SK-N-MC (cell line): Measurements from ENCODE around the gene TTC38.

Experiments
- EZH2 ChIP-seq: fragments of 200-600 bp; sonication (generic); IDR thresholded peaks from one replicate; pipeline ENCODE4 v1.6.1; 2017; ENCODE audit warnings: antibody characterized with exemption
- FOXP2 ChIP-seq: optimal IDR thresholded peaks from 2 replicates; pipeline ENCODE3; 2011; ENCODE audit warnings: mild to moderate bottlenecking, moderate library complexity; ENCODE audit not compliant: insufficient read depth; ENCODE audit errors: extremely low read length, control extremely low read depth
- POLR2AphosphoS5 ChIP-seq: IDR thresholded peaks from 2 replicates; pipeline ENCODE4 v1.6.1; 2012; ENCODE audit warnings: mild to moderate bottlenecking, low read depth, low read length, borderline replicate concordance

DNA sequence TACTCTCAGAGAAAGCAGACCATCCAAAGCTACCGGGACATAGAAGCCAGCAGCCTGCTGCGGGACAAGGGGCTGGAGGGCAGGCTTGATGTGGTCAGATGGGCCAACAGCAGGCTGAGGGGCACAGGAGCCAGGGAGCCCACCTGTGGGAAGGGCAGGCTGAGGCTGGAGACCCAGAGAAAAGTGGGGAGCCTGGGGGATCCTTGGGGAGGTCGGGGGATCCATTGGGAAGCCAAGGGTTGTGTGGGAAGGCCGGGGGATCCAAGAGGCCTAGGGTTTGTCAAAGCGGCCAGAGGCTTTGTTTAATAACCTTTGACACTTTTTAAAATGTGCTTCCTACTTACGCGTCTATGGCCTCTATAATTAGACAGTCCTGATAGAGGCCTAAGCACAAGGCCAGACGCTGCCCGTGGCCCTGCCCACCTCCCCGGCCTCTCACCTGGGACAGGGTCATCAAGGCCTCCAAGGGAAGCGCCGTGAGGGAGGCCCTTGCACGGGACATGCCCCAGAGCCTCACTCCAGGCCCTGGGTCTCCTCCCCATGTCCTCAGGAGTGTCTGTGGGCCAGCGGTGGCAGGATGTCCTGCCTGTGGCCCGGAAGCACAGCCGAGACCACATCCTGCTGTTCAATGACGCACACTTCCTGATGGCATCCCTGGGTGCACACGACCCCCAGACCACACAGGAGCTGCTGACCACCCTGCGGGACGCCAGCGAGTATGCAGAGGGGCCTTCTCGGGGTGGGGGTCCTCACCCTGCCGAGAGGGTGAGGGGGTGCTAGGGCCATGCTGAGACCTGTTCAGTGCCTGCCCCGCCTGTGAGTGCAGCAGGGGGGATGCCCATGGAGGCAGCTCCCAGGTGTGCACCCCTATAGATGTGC lies 20.3 kb downstream of the TTC38 start:
- no peak for TF ChIP-seq EZH2
- no peak for TF ChIP-seq POLR2AphosphoS5
- no peak for TF ChIP-seq FOXP2
